A549 treated with CORT108297 at 1 μM for 4 hours (cell line): ENCODE results near the gene CRHR2. TPM values are rescaled to one million over a fixed set of nuclear protein-coding genes. Genes with fewer than 3 reads are reported as not detected.

Experiments used
- total RNA-seq: library from RNA; stranded (reverse); fragments of 200-300 nt; extraction: Qiagen RNA extraction; gene quantifications from 5 replicates; pipeline ENCODE4 v1.2.3, GENCODE V29; 2022

The CRHR2 gene
- total RNA-seq: not detected in 5 replicates

DNA sequence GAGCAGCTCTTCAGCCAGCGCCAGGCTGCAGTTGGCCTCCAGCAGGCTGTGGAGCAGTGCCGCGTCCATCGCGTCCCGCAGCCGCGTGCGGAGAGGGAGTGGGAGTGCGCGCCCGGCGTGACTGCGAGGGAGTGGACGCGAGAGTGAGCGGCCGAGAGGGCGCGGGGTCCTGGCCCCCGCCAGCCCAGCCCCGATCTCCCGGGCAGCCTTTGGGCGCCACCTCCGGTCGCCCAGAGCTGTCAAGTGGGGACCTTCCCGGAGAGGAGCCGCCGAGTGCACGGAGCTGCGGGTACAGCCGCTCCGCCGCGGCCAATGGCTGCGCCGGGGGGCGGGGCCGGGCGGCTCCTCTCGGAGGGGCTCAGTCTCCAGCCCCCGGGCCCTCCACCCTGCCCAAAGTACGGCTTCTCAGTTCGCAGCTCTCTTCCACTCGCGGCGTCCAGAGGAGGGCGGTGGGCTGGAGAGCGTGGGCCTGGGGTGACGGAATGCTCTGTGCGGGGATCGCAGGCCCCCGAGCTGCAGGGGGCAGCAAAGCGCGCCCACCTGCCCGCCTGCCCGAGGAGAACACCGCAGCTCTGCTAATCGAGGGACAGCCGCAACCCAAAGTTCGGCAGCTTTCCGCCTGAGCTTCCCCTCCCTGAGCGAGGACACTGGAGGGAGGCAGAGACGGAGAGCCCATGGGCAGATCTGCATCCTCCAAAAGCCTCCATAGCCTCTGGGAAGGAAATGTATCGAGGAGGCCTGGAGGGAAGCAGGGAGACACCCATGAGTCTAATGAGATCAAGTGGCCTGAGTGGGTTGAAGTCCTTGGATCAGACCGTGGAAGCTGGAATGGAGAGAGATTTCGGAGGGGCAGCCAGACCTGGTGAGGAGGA is at the start of gene CRHR2:
CRHR2 (minus strand) TSS at position 245 of the 872 bp plus-strand sequence; CDS start at position 69, 176 bp downstream.

Other genes with a start within 250 kb of the CRHR2 start
- gene NOD1, start 203.7 kb downstream of the CRHR2 start, total RNA-seq: 4.7 to 7.1 TPM (median 5.7 TPM) in 5 replicates
- 71.6 to 87.9 TPM (median 73.6 TPM) in 5 replicates for gene GGCT, start 177.6 kb downstream of the CRHR2 start, total RNA-seq
- 134 to 189 TPM (median 149 TPM) in 5 replicates for gene GARS1, start 87.6 kb downstream of the CRHR2 start, total RNA-seq
- not detected in 5 replicates for gene INMT, start 69.7 kb upstream of the CRHR2 start, total RNA-seq
- 2.8 to 3.1 TPM (median 2.9 TPM) in 5 replicates for gene MINDY4, start 89.0 kb upstream of the CRHR2 start, total RNA-seq
- 0.36 to 0.55 TPM (median 0.42 TPM) in 5 replicates for gene AQP1, start 229.4 kb upstream of the CRHR2 start, total RNA-seq